GM23338 (cell line): ENCODE results near the gene ZBTB39. TPM values are rescaled to one million over a fixed set of nuclear protein-coding genes. Genes with fewer than 3 reads are reported as not detected.

Experiments used
- ATAC-seq: fragments of 200-7000 bp; cut with Tn5 transposase; 3 replicates; pipeline ENCODE4 v1.9.1; 2020
- DNase-seq: peaks from one replicate; pipeline ENCODE4 v3.0.0-alpha.2; 2015; ENCODE audit warnings: low spot score
- H2AFZ ChIP-seq: fragments of 200-600 bp; sonication (generic); 2 replicates; pipeline ENCODE4 v1.8.0; 2016; ENCODE audit warnings: antibody characterized with exemption, mild to moderate bottlenecking, moderate library complexity
- H3F3A ChIP-seq: fragments of 200-600 bp; sonication (generic); replicated peaks from 2 replicates; pipeline ENCODE4 v1.8.0; 2017; ENCODE audit warnings: antibody characterized with exemption, mixed run types, low read depth
- H3K27ac ChIP-seq: fragments of 200-600 bp; sonication (generic); 2 replicates; pipeline ENCODE4 v1.6.1; 2016; ENCODE audit warnings: low read depth
- H3K27me3 ChIP-seq: fragments of 200-600 bp; sonication (generic); 2 replicates; pipeline ENCODE4 v1.8.0; 2016; ENCODE audit warnings: mild to moderate bottlenecking, mixed run types, moderate library complexity; ENCODE audit not compliant: insufficient read depth
- H3K36me3 ChIP-seq: fragments of 200-600 bp; sonication (generic); 2 replicates; pipeline ENCODE4 v1.8.0; 2016; ENCODE audit warnings: mild to moderate bottlenecking; ENCODE audit not compliant: insufficient read depth
- H3K4me1 ChIP-seq: fragments of 200-600 bp; sonication (generic); 2 replicates; pipeline ENCODE4 v1.8.0; 2016; ENCODE audit warnings: mild to moderate bottlenecking, moderate library complexity; ENCODE audit not compliant: insufficient read depth
- H3K4me2 ChIP-seq: fragments of 200-600 bp; sonication (generic); 2 replicates; pipeline ENCODE4 v1.7.1; 2017; ENCODE audit warnings: mixed run types
- H3K4me3 ChIP-seq: fragments of 200-600 bp; sonication (generic); 2 replicates; pipeline ENCODE4 v1.6.1; 2016; ENCODE audit warnings: mixed run types
- H3K79me2 ChIP-seq: fragments of 200-600 bp; sonication (generic); replicated peaks from 2 replicates; pipeline ENCODE4 v1.8.0; 2017; ENCODE audit warnings: mild to moderate bottlenecking; ENCODE audit not compliant: insufficient read depth
- H3K9me2 ChIP-seq: fragments of 200-600 bp; sonication (generic); 2 replicates; pipeline ENCODE4 v1.8.0; 2017; ENCODE audit not compliant: insufficient read depth
- H4K20me1 ChIP-seq: fragments of 200-600 bp; sonication (generic); replicated peaks from 2 replicates; pipeline ENCODE4 v1.8.0; 2017; ENCODE audit warnings: mild to moderate bottlenecking; ENCODE audit not compliant: insufficient read depth
- H3K27ac Mint-ChIP-seq: 2 replicates; pipeline ENCODE4 v1.8.0; 2020; ENCODE audit warnings: inconsistent platforms, mild to moderate bottlenecking, moderate library complexity, mixed read lengths
- H3K27me3 Mint-ChIP-seq: 3 replicates; pipeline ENCODE4 v1.8.0; 2022; ENCODE audit warnings: low read depth, mild to moderate bottlenecking, moderate library complexity, mixed read lengths, inconsistent platforms; ENCODE audit not compliant: insufficient read depth, poor library complexity
- H3K36me3 Mint-ChIP-seq: 3 replicates; pipeline ENCODE4 v1.8.0; 2021; ENCODE audit warnings: low read depth, mild to moderate bottlenecking, inconsistent platforms, moderate library complexity, mixed read lengths
- H3K4me1 Mint-ChIP-seq: 3 replicates; pipeline ENCODE4 v1.8.0; 2020; ENCODE audit warnings: mild to moderate bottlenecking, inconsistent platforms, mixed read lengths
- H3K4me3 Mint-ChIP-seq: 3 replicates; pipeline ENCODE4 v1.8.0; 2021; ENCODE audit warnings: moderate library complexity, mild to moderate bottlenecking, inconsistent platforms, mixed read lengths
- H3K9me3 Mint-ChIP-seq: 3 replicates; pipeline ENCODE4 v1.8.0; 2020; ENCODE audit warnings: moderate library complexity, mild to moderate bottlenecking, inconsistent platforms, mixed read lengths
- CREB1 ChIP-seq: fragments of 250-450 bp; sonication (Bioruptor Pico); IDR thresholded peaks from 2 replicates; pipeline ENCODE4 v1.5.0; 2020; ENCODE audit warnings: low read depth, mild to moderate bottlenecking, moderate library complexity
- ETS1 ChIP-seq: IDR thresholded peaks from 2 replicates; pipeline ENCODE4 v1.6.1; 2016; ENCODE audit warnings: antibody characterized with exemption
- JUNB ChIP-seq: IDR thresholded peaks from one replicate; pipeline ENCODE4 v1.6.1; 2016; ENCODE audit warnings: antibody characterized with exemption; ENCODE audit not compliant: unreplicated experiment
- NANOG ChIP-seq: IDR thresholded peaks from 2 replicates; pipeline ENCODE4 v1.6.1; 2016; ENCODE audit warnings: antibody characterized with exemption, borderline replicate concordance
- POLR2AphosphoS5 ChIP-seq: IDR thresholded peaks from 2 replicates; pipeline ENCODE4 v1.6.1; 2016; ENCODE audit warnings: antibody characterized with exemption, low read depth
- ZNF331 ChIP-seq: fragments of 250-450 bp; sonication (Bioruptor Pico); IDR thresholded peaks from 2 replicates; pipeline ENCODE4 v1.5.0; 2020; ENCODE audit warnings: low read depth, mild to moderate bottlenecking, moderate library complexity
- polyA plus RNA-seq: library from polyadenylated mRNA; unstranded; fragments of >200 nt; fragmentation: Nextera tagmentation; extraction: Ambion mirVana; gene quantifications from 2 replicates; pipeline ENCODE4 v1.2.1, GENCODE V29; 2016
- total RNA-seq: library from RNA; depleted of rRNA; stranded (reverse); fragments of >200 nt; shearing (Covaris generic); gene quantifications from 2 replicates; pipeline ENCODE4 v1.2.3, GENCODE V29; 2014
- TF ChIP-seq, protein P1 (sequence below), 2 experiments: fragments of 200-600 bp in 1 of 2; sonication (generic) in 1 of 2; conservative IDR thresholded peaks; 2 replicates each; pipeline versions ENCODE4 v1.5.1 to v1.6.1; 2016 to 2017; ENCODE audit warnings: antibody characterized with exemption in 2 of 2, low read depth in 2 of 2, mild to moderate bottlenecking in 2 of 2, moderate library complexity in 1 of 2

The ZBTB39 gene
- total and polyA plus RNA-seq, 2 experiments from 2014 or later: 6.6 to 26.7 TPM

DNA sequence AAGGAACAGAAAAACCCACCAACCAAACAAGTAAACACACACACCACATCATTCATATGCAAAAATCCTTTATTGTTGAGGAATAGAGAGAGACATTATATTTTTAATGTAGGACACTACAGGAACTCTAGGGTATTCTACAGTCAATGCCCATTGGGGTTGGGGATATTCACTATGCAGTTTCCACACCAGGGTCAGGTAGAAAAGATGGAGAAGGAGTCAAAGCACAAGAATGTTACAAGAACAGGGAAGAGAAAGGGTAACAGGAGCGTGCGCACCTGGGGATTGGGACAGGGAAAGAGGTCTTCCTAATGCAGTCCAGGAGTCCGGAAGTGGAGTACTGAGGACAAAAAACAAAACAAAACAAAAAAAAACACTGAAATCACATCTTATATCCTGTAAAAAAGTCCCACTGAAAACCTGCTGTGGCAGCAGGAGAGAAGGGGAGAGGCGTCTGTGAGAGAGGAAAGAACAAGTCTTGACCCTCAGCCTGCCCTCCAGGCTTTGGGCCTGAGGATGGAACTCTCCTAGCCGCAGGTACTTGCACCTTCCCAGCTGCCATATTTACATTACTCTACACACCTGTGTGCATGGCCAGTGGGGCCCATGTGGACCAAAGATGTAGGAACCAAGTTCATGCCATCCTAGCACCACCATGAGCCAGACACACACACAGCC, 3.7 kb upstream of the ZBTB39 start:
- H3K27ac Mint-ChIP-seq: no peak overlapping the region
- peaks cover 62% of the 10 kb centered on the region for H3K4me1 Mint-ChIP-seq
- ATAC-seq: peak; percentile 9; the same call in 2 of the 3 replicates

GRCh38 chr12:57008178-57008577, 1.8 kb upstream of the ZBTB39 start:
- no peaks in the 10 kb centered on the region for H3K27me3 ChIP-seq
- no peak overlapping the region for H3K27ac Mint-ChIP-seq
- H3K4me1 ChIP-seq: peaks cover 45% of the 10 kb centered on the region
- TF ChIP-seq, protein P1, sequence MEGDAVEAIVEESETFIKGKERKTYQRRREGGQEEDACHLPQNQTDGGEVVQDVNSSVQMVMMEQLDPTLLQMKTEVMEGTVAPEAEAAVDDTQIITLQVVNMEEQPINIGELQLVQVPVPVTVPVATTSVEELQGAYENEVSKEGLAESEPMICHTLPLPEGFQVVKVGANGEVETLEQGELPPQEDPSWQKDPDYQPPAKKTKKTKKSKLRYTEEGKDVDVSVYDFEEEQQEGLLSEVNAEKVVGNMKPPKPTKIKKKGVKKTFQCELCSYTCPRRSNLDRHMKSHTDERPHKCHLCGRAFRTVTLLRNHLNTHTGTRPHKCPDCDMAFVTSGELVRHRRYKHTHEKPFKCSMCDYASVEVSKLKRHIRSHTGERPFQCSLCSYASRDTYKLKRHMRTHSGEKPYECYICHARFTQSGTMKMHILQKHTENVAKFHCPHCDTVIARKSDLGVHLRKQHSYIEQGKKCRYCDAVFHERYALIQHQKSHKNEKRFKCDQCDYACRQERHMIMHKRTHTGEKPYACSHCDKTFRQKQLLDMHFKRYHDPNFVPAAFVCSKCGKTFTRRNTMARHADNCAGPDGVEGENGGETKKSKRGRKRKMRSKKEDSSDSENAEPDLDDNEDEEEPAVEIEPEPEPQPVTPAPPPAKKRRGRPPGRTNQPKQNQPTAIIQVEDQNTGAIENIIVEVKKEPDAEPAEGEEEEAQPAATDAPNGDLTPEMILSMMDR (conservative IDR thresholded peaks at IDR 0.05; ENCODE audit: low read depth in 2 of 2): peak; percentile 59 to 66
- TF ChIP-seq ETS1: no peak
- peaks cover 7% of the 10 kb centered on the region; the same call in 1 of the 2 replicates for H3F3A ChIP-seq
- H3K4me3 Mint-ChIP-seq: no peak overlapping the region
- H3K4me2 ChIP-seq: no peak overlapping the region
- H3K36me3 Mint-ChIP-seq: peaks cover 18% of the 10 kb centered on the region
- H3K4me1 Mint-ChIP-seq: peaks cover 57% of the 10 kb centered on the region
- peaks cover 14% of the 10 kb centered on the region; the same call in 1 of the 2 replicates for H3K36me3 ChIP-seq
- H2AFZ ChIP-seq: no peak overlapping the region
- H3K4me3 ChIP-seq: no peak overlapping the region
- H3K27me3 Mint-ChIP-seq: peaks cover 7% of the 10 kb centered on the region
- peaks cover 3% of the 10 kb centered on the region; the same call in 1 of the 2 replicates for H4K20me1 ChIP-seq
- no peak overlapping the region for H3K27ac ChIP-seq
- ATAC-seq: no peak; the same call in 1 of the 3 replicates
- H3K9me2 ChIP-seq: no peaks in the 10 kb centered on the region
- peak; percentile 73 for DNase-seq
- H3K9me3 Mint-ChIP-seq: no peaks in the 10 kb centered on the region
- H3K79me2 ChIP-seq: peaks cover 27% of the 10 kb centered on the region

More for the DNA sequence above, 3.7 kb upstream of the ZBTB39 start:
- Histone ChIP-seq H3K4me3 (no peak overlapping the region), H3K4me1 (peaks cover 45% of the 10 kb centered on the region), H3K27ac (no peak overlapping the region), H2AFZ (no peak overlapping the region; the same call in 1 of the 2 replicates), H3F3A (peaks cover 7% of the 10 kb centered on the region; the same call in 1 of the 2 replicates), H4K20me1 (no peaks in the 10 kb centered on the region), H3K27me3 (no peaks in the 10 kb centered on the region), H3K9me2 (no peaks in the 10 kb centered on the region), H3K79me2 (peaks cover 9% of the 10 kb centered on the region), H3K4me2 (peak overlapping the region; percentile 54), H3K36me3 (no peaks in the 10 kb centered on the region)
- TF ChIP-seq NANOG (0 out of 2 replicates have a peak, but pooled peaks have one; percentile 8), JUNB (no peak)
- H3K36me3 Mint-ChIP-seq: peaks cover 5% of the 10 kb centered on the region; the same call in 2 of the 3 replicates
- no peak overlapping the region for H3K4me3 Mint-ChIP-seq
- peak; percentile 36 for DNase-seq
- peaks cover 4% of the 10 kb centered on the region for H3K27me3 Mint-ChIP-seq
- H3K9me3 Mint-ChIP-seq: no peaks in the 10 kb centered on the region

DNA sequence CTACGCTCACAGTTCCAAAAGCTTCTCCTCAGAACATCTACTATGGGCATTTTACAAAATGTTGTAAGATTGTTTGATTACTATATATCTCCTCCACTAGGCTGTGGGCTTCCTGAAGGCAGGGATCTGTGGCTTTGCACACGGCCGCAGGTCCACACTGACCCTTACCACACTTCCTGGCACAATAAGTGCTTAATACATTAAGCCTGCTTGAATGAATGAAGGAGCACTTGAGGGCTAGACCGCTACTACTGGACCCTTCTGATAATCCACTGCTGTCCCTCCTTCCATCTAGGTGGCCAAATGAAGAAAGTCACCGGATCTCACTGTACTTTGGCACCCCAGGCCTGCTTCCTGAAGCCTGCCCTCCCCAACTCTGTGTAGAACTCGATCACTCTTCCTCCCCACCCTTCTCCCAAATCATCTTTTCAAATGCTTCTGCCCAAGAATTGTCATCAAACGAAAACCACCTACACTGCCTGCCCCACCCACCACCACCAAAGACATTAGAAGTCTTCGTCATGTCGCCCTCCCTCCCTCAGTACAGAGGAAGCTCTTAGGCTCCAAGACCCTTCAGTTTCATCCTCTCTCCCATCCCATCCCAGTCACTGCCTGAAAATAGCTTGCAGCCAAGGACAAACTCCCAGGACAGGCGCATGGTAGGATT, 596 bp upstream of the ZBTB39 start:
- peaks cover 5% of the 10 kb centered on the region for H3K27me3 Mint-ChIP-seq
- ATAC-seq (no peak), DNase-seq (no peak)
- H3K27me3 ChIP-seq: no peaks in the 10 kb centered on the region
- peaks cover 30% of the 10 kb centered on the region for H3K36me3 Mint-ChIP-seq
- H3K27ac ChIP-seq: no peak overlapping the region
- H3K4me1 ChIP-seq: peaks cover 44% of the 10 kb centered on the region
- peak overlapping the region; percentile 68 for H3K4me2 ChIP-seq
- peaks cover 24% of the 10 kb centered on the region for H3K36me3 ChIP-seq
- H3K79me2 ChIP-seq: peaks cover 34% of the 10 kb centered on the region
- peaks cover 7% of the 10 kb centered on the region; the same call in 1 of the 2 replicates for H3F3A ChIP-seq
- H2AFZ ChIP-seq: peak overlapping the region; percentile 95; the same call in 1 of the 2 replicates
- H3K9me3 Mint-ChIP-seq: no peaks in the 10 kb centered on the region
- peaks cover 49% of the 10 kb centered on the region for H3K4me1 Mint-ChIP-seq
- H3K27ac Mint-ChIP-seq: no peak overlapping the region
- H4K20me1 ChIP-seq: peaks cover 6% of the 10 kb centered on the region; the same call in 1 of the 2 replicates
- no peaks in the 10 kb centered on the region for H3K9me2 ChIP-seq
- H3K4me3 Mint-ChIP-seq: peak overlapping the region; percentile 70
- H3K4me3 ChIP-seq: peak overlapping the region; percentile 46; the same call in 1 of the 2 replicates
- no peak for TF ChIP-seq POLR2AphosphoS5
- TF ChIP-seq JUNB: no peak
- TF ChIP-seq CREB1 (CRISPR knock-in tag): no peak
- TF ChIP-seq ZNF331 (CRISPR knock-in tag): no peak
- no peak for TF ChIP-seq NANOG
